ENCODE data around the gene TP63.

- no peak for TF ChIP-seq YY1 (IDR thresholded peaks at IDR 0.05; ENCODE audit: insufficient read depth, insufficient read length)
- TF ChIP-seq ZNF274 (IDR thresholded peaks at IDR 0.05; ENCODE audit: low read depth, low read length) = no peak
- no peak for TF ChIP-seq SUZ12 (IDR thresholded peaks at IDR 0.05; ENCODE audit: extremely low read depth, insufficient read depth, insufficient read length)
These were observed 89.7 kb downstream of the TP63 start for GRCh38 chr3:189720736-189721417.
